GM18502 (cell line): ENCODE measurements around the gene CBFA2T2.
"Not testable (repeated sequence)": the region's sequence is repeated elsewhere in the genome, so short reads cannot be mapped to it uniquely, and the experiment has no call there.

ENCODE experiments used
- ATAC-seq: cut with Tn5 transposase; IDR thresholded peaks from one replicate; pipeline ENCODE4 v1.9.1; 2021; ENCODE audit warnings: mild to moderate bottlenecking; ENCODE audit not compliant: unreplicated experiment, poor library complexity

Gene CBFA2T2

DNA sequence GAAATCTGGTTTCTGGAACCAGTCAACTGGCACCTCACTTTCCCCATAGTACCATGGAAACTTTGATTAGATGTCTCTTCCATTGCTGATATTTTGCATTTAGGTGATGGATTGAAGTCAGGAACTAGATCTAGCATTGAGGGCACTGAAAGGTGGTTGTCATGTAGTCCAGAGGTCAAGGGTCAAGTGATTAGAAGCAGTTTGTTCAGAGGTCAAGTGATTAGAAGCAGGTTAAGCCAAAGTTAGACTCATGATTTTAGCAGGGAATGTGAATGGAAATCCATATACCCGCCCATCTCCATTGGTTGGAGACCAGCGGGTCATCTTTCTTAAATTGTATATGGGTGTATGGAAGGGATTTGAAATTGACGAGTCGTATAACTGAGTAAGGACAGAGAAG, 51.2 kb downstream of the CBFA2T2 start:
- no peak for ATAC-seq

DNA sequence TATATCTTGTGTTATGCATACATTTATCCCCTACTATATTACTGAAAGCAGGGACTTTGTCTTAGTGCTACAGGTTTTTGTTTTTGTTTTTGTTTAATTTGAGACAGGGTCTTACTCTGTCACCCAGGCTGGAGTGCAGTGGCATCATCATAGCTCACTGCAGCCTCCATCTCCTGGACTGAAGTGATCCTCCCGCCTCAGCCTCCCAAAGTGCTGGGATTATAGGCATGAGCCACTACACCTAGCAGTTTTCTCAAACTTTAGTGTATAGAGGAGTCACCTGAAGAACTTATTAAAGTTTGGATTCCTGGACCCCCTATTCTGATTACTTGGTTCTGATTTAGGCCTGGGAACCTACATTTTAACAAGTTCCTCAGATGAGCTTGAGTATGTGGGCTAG, 51.9 kb downstream of the CBFA2T2 start:
- no peak for ATAC-seq

DNA sequence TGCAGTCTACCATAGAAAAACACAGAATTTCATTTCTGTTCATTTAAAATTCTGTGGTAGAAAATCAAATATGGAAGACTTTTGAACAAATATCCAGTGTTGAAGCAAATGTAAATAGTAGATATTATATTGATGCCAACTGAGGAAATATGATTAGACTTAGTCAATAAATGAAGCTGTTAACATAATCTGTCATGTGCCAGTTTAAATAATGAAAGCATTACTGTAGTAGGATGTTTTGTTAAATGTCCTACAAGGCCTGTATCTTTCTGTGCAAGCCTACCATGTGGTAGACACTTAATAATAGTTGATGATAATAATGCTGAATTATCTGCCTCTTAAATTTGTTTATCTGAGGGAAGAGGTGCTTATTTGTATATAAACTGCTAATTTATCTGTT, 55.9 kb downstream of the CBFA2T2 start:
- no peak for ATAC-seq

DNA sequence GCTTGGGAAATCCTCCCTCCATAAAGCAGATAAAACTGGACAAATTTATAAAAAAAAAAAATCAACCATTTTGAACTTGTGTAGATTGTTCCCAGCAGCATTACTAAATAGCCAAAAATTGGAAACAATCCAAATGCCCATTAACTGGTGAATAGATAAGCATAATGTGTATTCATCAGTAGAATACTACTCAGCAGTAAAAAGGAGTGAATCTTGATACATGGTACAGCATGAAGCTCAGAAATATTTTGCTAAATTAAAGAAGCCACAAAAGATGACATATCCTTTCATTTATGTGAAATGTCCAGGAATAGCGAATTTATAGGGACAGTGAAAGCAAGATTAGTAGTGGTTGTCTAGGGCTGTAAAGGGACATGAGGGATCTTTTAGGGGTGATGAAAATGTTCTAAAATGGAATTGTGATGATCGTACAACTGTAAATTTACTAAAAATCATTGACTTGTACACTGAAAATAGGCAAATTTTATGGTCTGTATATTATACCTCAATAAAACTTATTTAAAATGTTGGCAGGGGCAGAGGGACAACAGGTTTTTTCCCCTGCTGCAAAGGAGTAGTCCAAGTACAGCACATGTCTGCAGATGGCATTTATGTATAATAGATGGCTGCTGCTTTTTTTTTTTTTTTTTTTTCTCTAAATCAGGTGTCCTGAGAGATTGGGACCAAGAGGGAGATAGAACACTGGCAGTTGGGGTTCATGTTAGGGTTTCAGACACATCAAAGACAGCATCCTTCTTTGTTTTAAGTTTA, 59.5 kb downstream of the CBFA2T2 start:
- no peak for ATAC-seq

DNA sequence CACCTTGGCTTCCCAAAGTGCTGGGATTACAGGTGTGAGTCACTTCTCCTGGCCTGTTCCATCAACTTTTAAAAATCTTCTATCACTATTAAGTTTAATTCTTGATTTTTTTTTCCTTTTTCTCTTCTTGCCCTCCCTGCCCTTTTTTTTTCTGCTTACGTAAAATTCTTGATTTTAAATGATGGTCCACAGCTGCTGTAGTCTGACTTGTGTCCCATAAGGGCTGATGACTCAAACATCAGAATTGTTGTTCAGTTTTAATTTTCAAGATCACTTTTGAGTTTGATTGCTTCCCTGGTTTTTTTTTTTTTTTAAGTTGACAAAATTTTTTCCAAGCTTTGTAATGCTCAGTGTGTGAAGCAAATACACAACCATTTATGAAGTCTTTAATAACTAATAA, 61.9 kb downstream of the CBFA2T2 start:
- ATAC-seq = no peak

DNA sequence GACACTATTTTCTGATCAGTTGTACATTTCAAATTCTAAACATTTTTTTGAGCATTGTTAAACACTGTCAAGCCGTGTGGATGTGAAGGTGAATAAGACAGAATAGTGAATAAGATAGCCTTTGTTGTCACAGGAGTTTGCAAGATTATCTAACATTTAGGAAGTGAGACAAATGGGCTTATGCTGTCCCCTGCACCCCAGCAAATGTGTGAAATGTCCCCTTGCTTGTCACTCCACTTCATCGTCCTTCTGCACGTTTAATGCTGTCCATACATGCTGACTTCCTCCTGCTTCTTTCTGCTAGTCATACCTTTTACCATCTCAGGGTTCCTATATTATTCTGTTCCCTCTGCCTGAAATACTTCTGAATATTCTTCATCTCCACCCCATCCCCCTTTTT, 62.6 kb downstream of the CBFA2T2 start:
- no peak for ATAC-seq

DNA sequence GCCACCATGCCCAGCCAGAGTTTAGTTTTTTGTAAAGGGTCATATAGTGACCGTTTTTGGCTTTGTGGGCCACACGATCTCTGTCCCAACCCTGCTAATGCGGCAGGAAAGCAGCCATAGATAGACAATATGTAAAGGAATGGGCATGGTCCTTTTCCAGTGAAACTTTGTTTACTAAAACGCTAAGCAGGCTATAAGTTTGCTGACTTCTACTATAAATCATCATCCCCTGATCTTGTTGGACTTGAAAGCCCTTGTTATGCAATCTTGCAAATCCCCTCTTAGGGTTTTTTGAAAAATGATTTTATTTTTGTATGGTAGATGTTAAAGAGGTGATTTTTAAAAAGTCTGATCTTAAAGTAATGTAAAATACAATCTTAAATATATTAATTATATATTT, 63.6 kb downstream of the CBFA2T2 start:
- no peak for ATAC-seq

DNA sequence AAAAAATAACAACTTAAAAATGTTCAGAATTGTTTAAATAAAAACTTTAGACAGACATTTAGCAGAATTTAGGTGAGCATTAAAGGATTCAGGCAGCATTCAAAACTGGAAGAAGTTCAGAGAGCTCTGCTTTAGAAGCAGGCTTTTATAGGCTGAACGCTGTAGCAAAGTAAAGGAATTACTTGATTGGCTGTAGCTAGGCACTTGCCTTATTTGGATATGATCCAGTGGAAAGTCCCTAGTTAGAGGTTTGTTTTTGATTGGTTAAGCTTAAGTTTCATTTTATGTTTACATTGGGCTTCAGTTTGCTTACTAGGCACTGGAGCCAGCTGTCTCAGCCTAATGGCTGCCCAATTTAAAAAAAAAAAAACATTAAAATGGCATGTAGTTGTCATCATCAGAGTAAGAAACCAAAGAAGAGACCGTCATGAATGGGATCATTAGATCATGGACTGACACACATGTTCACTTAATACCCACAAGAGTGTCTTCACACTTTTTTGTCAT, 65.1 kb downstream of the CBFA2T2 start:
- peak; percentile 89 for ATAC-seq

DNA sequence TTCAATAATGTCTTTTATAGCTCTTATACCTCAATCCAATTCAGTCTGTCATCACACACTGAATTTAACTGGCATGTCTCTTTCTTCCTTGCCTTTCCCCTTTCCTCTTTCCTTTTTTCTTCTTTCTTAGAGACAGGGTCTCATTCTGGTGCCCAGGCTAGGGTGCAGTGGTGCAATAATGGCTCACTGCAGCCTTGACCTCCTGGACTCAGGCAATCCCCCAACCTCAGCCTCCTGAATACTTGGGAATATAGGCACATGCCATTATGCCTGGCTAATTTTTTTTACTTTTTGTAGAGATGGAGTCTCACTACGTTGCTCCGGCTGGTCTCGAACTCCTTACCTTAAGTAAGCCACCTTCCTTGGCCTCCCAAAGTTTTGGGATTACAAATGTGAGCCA, 65.9 kb downstream of the CBFA2T2 start:
- ATAC-seq = no peak

DNA sequence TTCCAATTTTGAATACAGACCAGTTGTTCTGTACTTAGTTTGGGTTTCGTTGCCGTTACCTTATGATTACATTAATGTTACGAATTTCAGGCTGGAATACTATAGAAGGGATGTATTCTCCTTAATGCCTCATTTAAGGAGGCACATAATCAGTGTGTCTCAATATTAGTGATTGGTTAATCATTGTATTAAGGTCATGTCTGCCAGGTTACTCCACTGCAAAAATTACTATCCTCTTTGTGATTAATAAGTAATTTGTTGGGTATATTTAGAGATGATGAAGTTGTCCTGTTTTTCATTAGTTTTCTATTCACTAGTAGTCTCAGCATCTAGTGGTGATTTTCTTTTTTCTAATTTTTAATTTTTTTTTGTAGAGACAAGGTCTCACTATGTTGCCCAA, 66.3 kb downstream of the CBFA2T2 start:
- no peak for ATAC-seq

DNA sequence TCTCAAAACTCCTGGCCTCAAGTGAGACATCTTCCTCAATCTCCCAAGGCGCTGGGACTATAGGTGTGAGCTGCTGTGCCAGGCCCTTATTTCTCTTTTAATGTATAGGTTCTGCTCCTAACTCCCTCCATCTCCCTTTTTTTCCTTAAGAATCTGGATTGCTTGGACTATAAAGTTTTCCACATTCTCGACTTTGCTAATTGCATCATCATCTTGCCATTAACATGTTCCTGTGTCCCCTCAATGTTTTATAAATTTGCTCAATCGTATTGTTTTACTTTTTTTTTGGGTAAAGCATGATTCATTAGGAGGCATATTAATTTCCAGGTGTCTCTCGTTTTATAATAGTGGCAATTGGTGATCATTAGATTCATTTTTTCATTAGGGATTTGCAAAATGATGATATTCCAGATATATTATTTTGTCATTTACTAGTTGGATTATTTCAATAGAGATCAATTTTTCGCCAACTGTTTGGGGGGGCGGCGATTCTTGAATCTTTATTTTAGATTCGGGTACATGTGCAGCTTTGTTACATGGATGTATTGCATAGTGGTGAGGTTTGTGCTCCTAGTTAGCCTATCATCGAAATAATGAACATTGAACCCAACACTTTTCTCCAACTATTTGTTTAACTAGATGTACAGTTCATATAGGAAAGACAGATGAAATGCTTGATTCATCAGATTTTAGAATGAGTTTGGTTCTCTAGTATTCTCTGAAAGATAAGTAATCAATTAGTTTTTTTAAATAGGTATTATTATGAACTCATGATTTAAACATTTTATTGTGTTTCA, 68.7 kb downstream of the CBFA2T2 start:
- ATAC-seq = no peak

DNA sequence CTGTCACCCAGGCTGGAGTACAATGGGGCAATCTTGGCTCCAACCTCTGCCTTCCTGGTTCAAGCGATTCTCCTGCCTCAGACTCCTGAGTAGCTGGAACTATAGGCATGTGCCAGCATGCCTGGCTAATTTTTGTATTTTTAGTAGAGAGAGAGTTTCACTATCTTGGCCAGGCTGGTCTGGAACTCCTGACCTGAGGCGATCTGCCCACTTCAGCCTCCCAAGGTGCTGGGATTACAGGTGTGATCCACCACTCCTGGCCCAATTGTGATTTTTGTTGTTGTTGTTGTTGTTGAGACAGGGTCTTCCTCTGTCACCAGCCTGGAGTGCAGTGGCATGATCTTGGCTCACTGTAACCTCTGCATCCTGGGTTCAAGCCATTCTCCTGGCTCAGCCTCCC, 69.3 kb downstream of the CBFA2T2 start:
- ATAC-seq = no peak

DNA sequence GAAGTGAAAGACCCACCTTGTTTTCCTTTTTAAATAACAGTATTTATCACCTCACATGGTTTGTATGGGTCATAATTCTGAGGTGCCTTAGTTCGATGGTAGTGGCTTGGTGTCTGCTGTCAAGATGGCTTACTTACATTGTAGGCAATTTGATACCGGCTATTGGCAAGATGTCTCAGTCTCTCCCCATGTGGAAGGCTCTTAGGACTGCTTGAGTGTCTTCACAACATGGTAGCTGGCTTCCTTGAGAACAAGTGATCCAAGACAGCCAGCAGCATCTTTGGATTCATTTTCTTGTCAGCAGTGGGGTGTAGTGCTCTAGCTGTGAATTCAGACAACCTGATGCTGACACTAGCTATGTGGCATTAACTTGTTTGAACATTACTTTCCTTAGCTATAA, 70.1 kb downstream of the CBFA2T2 start:
- no peak for ATAC-seq

DNA sequence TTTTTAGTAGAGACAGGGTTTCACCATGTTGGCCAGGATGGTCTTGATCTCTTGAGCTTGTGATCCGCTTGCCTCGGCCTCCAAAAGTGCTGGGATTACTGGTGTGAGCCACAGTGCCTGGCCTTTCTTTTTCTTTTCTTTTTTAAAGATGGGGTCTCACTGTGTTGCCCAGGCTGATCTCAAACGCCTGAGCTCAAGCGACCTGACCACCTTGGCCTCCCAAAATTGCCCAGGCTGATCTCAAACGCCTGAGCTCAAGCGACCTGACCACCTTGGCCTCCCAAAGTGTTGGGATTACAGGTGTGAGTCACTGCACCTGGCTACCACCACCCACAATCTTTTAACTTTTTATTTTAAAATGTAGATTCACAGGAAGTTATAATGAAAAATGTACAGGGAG, 71.2 kb downstream of the CBFA2T2 start:
- ATAC-seq = not testable (repeated sequence)

DNA sequence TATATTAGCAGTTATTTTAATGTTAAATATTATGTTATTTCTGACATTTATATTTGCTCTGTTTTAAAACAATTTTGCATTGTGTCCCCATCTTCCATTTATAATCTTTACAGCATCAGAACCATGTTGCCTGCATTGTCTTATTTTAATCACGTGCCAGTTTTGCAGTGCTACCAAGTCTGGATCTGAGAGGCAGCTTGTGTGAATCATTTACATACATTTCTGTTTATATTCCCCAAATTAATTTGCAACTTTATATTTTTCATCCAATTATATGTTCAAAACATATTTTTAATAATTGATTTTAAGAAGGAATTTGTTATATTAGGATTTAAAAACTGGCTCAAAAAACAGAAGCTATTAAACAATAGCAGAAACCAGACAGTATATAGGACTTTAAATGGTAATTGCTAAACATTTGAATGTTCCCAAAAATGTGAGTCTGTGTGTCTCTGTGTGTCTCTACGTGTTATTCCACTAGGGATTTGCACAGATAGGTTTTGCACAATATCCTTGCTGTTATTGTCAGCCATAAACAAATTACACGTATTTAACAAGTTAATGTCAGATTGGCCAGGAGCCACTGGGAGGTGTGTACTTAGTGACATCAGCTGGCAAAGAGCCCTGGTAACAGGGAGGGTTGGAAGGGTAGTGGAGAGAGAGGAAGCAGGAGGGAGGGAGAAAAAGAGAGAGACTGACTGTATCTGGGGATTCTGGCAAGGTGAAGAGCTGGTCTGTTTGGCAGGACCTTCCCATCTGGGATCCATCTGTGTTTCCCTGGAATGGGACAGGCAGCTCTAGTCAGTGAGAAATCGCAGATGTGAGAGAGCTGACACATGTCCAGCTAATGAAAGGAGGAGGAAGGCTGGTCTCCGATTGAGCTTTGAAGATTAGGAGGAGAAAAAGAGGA, 72.1 kb downstream of the CBFA2T2 start:
- ATAC-seq = no peak

DNA sequence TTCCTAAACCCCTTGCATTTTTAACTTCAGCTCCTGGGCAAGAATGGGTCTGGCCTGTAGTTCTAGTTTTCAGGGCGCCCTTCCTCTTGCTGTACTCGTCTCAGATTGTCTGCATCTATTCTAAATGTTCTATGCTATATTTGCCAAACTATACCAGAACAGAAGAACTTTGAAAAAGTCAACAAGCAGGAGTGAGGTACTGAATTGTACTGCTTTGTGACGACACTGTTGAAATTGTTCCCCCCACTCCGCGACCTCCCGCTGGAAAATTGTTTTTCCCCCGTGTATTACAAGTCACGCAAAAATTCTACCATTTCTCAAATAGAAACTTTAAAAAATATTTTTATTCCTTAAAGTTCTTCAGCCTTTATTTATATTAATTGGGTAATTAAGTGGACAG, 73.9 kb downstream of the CBFA2T2 start:
- ATAC-seq = no peak

DNA sequence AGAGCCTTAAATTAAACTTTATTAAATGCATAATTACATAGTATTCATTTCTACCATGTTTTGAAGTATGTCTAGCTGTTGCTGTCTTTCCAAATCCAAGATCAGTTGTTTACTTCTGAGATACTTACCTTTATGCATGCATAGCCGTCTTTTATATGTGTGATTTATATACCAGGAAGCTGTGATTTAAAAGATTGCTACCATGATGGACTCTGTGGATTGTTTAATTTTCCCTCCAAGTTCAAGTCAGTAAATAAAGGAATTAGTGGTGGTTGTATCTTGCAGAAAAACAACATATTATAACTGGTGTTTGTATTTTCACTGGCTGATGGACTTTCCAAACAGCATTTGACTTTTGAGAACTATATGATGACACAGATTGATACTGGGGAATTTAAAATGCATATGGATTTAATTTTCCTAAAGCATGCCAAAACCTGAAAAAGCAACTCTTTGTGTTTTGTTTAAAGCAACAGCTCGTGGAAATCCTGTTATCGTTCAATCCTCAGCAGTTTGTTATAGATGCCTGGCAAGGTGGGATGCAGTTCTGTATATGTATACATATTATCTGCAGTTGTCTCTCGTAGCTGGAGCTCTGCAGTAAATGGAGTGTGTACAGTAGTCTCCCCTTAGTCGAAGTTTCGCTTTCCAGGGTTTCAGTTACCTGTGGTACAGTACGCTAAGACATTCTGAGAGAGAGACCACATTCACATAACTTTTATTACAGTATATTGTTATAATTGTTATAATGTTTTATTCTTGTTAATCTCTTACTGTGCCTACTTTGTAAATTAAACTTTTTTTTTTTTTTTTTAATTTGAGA, 77.1 kb downstream of the CBFA2T2 start:
- ATAC-seq = no peak

DNA sequence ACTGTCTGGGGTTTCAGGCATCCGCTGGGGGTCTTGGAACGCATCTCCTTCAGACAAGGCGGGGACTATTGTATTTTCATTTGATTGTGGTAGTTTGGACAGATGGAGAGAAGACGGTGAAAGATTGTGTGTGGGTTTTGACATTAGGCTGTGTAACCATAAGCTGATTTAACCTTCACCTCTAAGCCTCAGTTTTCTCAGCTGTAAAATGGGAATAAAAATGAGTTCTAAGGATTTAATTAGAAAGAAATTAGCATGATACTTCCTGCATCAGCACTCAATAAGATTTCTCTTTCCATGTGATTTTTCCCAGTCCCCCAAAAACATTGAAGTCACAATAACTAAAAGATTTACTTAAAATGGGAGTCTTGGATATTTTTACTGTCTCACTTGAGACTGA, 78.1 kb downstream of the CBFA2T2 start:
- no peak for ATAC-seq

DNA sequence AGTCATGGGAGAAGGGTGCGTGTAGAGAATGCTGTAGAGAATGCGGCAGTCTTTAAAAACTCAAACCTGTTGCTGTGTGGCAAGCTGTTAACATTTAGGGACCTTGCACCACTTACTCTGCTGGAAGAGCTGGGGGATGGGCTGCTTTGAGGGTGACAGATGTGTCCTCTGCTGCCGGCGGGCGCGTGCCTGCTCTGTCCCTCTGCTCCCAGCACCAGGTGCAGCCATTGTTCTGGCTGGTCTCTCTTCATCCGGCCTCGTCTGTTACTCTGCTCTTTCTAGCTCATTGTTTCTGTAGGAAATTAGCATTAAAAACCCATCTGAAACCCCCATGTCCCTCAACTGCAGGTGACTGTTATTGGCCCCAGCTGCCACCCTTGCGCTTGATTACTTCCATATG, 78.5 kb downstream of the CBFA2T2 start:
- no peak for ATAC-seq
